GM12878 (cell line): ENCODE data around the gene PRG3. TPM values are rescaled to one million over a fixed set of nuclear protein-coding genes. Genes with fewer than 3 reads are reported as not detected.

Experiments used
- BCLAF1 ChIP-seq: fragments of 450-650 bp; IDR thresholded peaks from 2 replicates; pipeline ENCODE4 v1.6.1; 2017; ENCODE audit warnings: antibody characterized with exemption, mild to moderate bottlenecking, moderate library complexity
- CBX5 ChIP-seq: sonication (generic); IDR thresholded peaks from 2 replicates; pipeline ENCODE4 v1.6.1; 2016; ENCODE audit warnings: low read depth, moderate library complexity, mild to moderate bottlenecking, inconsistent platforms
- EZH2 ChIP-seq: IDR thresholded peaks from 2 replicates; pipeline ENCODE4 v1.6.1; 2012; ENCODE audit warnings: low read depth, mild to moderate bottlenecking, control low read depth, inconsistent platforms, low read length, borderline replicate concordance; ENCODE audit not compliant: control insufficient read depth
- HDGF ChIP-seq: fragments of 450-650 bp; IDR thresholded peaks from 2 replicates; pipeline ENCODE4 v1.6.1; 2016; ENCODE audit warnings: antibody characterized with exemption
- IRF3 ChIP-seq: fragments of 450-650 bp; IDR thresholded peaks from 2 replicates; pipeline ENCODE4 v1.6.1; 2014; ENCODE audit warnings: mild to moderate bottlenecking
- JUND ChIP-seq: IDR thresholded peaks from 2 replicates; pipeline ENCODE4 v1.6.1; 2012; ENCODE audit warnings: low read depth, mild to moderate bottlenecking, low read length, improper control_type of control experiment, moderate library complexity
- NR2C2 ChIP-seq: IDR thresholded peaks from 2 replicates; pipeline ENCODE4 v1.6.1; 2011; ENCODE audit warnings: borderline replicate concordance, low read depth; ENCODE audit not compliant: control insufficient read depth, insufficient read length
- PBX3 ChIP-seq: IDR thresholded peaks from 2 replicates; pipeline ENCODE4 v1.6.1; 2011; ENCODE audit warnings: mild to moderate bottlenecking, low read depth, low read length, moderate library complexity; ENCODE audit not compliant: insufficient replicate concordance
- SMAD5 ChIP-seq: IDR thresholded peaks from 2 replicates; pipeline ENCODE4 v1.6.1; 2016; ENCODE audit warnings: antibody characterized with exemption, low read depth
- SUPT20H ChIP-seq: IDR thresholded peaks from 2 replicates; pipeline ENCODE4 v1.6.1; 2011; ENCODE audit warnings: low read depth, mild to moderate bottlenecking, low read length, moderate library complexity, borderline replicate concordance; ENCODE audit not compliant: control insufficient read depth
- polyA plus RNA-seq, 11 experiments: library from polyadenylated mRNA; depleted of rRNA in 4 of 11; unstranded in 6 of 11; stranded (reverse) in 5 of 11; fragments of >200 nt; fragmentation: Nextera tagmentation in 4 of 11; fragmentation: Illumina TruSeq in 1 of 11; extraction: Ambion mirVana in 4 of 11; extraction: Trizol in 1 of 11; gene quantifications; 1 replicate in 1 of 11; 2 replicates in 10 of 11; pipeline versions ENCODE4 v1.2.1 to v1.2.3, GENCODE V29; 2011 to 2016; ENCODE audit warnings: inconsistent platforms in 2 of 11, missing spikeins in 2 of 11, low read depth in 1 of 11
- total RNA-seq, 4 experiments: library from RNA; depleted of rRNA in 3 of 4; stranded (reverse); fragments of >200 nt in 3 of 4; fragmentation: Illumina TruSeq in 1 of 4; extraction: Trizol in 1 of 4; gene quantifications; 2 replicates each; pipeline versions ENCODE4 v1.2.1 to v1.2.3, GENCODE V29; 2013 to 2021
- TF ChIP-seq, protein P1 (sequence below): IDR thresholded peaks from 2 replicates; pipeline ENCODE4 v1.6.1; 2011; ENCODE audit warnings: borderline replicate concordance, low read depth, mild to moderate bottlenecking, moderate library complexity, low read length; ENCODE audit not compliant: insufficient read depth, poor library complexity, severe bottlenecking
- TF ChIP-seq, protein P2 (sequence below): fragments of 450-650 bp; IDR thresholded peaks from 2 replicates; pipeline ENCODE4 v1.6.1; 2017; ENCODE audit warnings: mild to moderate bottlenecking
- TF ChIP-seq, protein P3 (sequence below): IDR thresholded peaks from 2 replicates; pipeline ENCODE4 v1.6.1; 2012; ENCODE audit warnings: low read length, inconsistent platforms
- TF ChIP-seq, protein P4 (sequence below): fragments of 450-650 bp; IDR thresholded peaks from 2 replicates; pipeline ENCODE4 v1.6.1; 2017; ENCODE audit warnings: low read depth, mild to moderate bottlenecking, moderate library complexity

Gene PRG3
- total and polyA plus RNA-seq, 10 of the 15 experiments (the other 5 are each of a cell fraction or from before 2014, with no cell fraction given), result not detected

DNA sequence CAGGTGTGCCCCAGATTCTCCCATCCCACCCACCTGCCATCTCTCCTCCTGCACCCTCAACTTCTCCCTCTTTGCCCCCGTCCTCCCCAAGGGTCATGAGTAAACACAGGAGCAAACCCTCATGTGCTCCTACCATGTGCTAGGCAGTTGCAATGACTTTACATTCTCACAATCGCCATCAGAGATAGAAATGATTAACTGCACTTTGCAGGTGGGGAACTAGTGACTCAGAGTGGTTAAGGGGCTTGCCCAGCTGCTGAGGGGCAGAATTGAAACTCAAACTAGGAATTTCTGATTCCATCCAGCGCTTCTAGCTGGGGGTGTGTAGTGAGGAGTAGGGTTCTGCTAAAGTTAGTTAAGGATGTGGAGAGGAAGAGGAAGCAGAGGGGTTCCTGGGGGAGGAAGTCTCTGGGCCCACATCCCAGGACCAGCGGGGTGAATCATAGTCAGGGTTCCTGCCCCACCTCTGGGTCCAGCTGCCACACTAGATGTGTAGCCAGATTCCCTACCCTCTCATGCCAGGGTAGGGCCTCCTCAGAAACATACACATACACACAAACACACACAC lies 25.5 kb upstream of the PRG3 start (continued):
- TF ChIP-seq, protein P1, sequence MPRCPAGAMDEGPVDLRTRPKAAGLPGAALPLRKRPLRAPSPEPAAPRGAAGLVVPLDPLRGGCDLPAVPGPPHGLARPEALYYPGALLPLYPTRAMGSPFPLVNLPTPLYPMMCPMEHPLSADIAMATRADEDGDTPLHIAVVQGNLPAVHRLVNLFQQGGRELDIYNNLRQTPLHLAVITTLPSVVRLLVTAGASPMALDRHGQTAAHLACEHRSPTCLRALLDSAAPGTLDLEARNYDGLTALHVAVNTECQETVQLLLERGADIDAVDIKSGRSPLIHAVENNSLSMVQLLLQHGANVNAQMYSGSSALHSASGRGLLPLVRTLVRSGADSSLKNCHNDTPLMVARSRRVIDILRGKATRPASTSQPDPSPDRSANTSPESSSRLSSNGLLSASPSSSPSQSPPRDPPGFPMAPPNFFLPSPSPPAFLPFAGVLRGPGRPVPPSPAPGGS, result peak; percentile 59
- TF ChIP-seq JUND (no peak), PBX3 (no peak), HDGF (no peak), SMAD5 (no peak), NR2C2 (no peak), CBX5 (peak; percentile 27; the same call in 1 of the 2 replicates), SUPT20H (no peak), BCLAF1 (no peak), IRF3 (no peak), EZH2 (no peak)
- TF ChIP-seq, protein P2, sequence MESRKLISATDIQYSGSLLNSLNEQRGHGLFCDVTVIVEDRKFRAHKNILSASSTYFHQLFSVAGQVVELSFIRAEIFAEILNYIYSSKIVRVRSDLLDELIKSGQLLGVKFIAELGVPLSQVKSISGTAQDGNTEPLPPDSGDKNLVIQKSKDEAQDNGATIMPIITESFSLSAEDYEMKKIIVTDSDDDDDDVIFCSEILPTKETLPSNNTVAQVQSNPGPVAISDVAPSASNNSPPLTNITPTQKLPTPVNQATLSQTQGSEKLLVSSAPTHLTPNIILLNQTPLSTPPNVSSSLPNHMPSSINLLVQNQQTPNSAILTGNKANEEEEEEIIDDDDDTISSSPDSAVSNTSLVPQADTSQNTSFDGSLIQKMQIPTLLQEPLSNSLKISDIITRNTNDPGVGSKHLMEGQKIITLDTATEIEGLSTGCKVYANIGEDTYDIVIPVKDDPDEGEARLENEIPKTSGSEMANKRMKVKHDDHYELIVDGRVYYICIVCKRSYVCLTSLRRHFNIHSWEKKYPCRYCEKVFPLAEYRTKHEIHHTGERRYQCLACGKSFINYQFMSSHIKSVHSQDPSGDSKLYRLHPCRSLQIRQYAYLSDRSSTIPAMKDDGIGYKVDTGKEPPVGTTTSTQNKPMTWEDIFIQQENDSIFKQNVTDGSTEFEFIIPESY, result no peak
- TF ChIP-seq, protein P3, sequence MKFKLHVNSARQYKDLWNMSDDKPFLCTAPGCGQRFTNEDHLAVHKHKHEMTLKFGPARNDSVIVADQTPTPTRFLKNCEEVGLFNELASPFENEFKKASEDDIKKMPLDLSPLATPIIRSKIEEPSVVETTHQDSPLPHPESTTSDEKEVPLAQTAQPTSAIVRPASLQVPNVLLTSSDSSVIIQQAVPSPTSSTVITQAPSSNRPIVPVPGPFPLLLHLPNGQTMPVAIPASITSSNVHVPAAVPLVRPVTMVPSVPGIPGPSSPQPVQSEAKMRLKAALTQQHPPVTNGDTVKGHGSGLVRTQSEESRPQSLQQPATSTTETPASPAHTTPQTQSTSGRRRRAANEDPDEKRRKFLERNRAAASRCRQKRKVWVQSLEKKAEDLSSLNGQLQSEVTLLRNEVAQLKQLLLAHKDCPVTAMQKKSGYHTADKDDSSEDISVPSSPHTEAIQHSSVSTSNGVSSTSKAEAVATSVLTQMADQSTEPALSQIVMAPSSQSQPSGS, result peak; percentile 71
- TF ChIP-seq, protein P4, sequence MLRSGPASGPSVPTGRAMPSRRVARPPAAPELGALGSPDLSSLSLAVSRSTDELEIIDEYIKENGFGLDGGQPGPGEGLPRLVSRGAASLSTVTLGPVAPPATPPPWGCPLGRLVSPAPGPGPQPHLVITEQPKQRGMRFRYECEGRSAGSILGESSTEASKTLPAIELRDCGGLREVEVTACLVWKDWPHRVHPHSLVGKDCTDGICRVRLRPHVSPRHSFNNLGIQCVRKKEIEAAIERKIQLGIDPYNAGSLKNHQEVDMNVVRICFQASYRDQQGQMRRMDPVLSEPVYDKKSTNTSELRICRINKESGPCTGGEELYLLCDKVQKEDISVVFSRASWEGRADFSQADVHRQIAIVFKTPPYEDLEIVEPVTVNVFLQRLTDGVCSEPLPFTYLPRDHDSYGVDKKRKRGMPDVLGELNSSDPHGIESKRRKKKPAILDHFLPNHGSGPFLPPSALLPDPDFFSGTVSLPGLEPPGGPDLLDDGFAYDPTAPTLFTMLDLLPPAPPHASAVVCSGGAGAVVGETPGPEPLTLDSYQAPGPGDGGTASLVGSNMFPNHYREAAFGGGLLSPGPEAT, result peak; percentile 81
